Gastrocnemius medialis (tissue), 4 donors: ENCODE results near the gene RETREG2. TPM values are rescaled to one million over a fixed set of nuclear protein-coding genes. Genes with fewer than 3 reads are reported as not detected.

Source experiments
- ATAC-seq, 2 donors: fragments of 150-250 bp; one replicate each; pipeline ENCODE4 v1.9.1; 2016
- DNase-seq, 2 donors: peaks; one replicate each; pipeline ENCODE4 v3.0.0-alpha.2; 2019
- H3K27ac ChIP-seq, 4 donors: fragments of 200-600 bp; sonication (generic); 1 replicate in 1 of 4; 2 replicates in 3 of 4; pipeline ENCODE4 v1.5.1; 2016 to 2018; ENCODE audit warnings: mild to moderate bottlenecking in 2 of 4, moderate library complexity in 1 of 4
- H3K27me3 ChIP-seq, 3 donors: fragments of 200-600 bp; sonication (generic) in 2 of 3; 1 replicate in 1 of 3; 2 replicates in 2 of 3; pipeline versions ENCODE4 v1.5.1 to v1.6.0; 2016 to 2019; ENCODE audit warnings: mild to moderate bottlenecking in 1 of 3, moderate library complexity in 1 of 3
- H3K36me3 ChIP-seq, 2 donors: fragments of 200-600 bp; sonication (generic) in 1 of 2; one replicate each; pipeline ENCODE4 v1.5.1; 2017 to 2018
- H3K4me1 ChIP-seq, 2 donors: fragments of 200-600 bp; sonication (generic) in 1 of 2; one replicate each; pipeline ENCODE4 v1.5.1; 2016 to 2017; ENCODE audit warnings: mild to moderate bottlenecking in 2 of 2
- H3K4me3 ChIP-seq, 4 donors: fragments of 200-600 bp; sonication (generic) in 3 of 4; 1 replicate in 1 of 4; 2 replicates in 3 of 4; pipeline ENCODE4 v1.5.1; 2016 to 2019; ENCODE audit warnings: mild to moderate bottlenecking in 2 of 4
- H3K9me3 ChIP-seq, 3 donors: fragments of 200-600 bp; sonication (generic) in 2 of 3; 1 replicate in 1 of 3; 2 replicates in 2 of 3; pipeline ENCODE4 v1.5.1; 2016 to 2019
- POLR2A ChIP-seq, 2 donors: fragments of 450-650 bp; IDR thresholded peaks; one replicate each; pipeline ENCODE4 v1.6.1; 2017; ENCODE audit warnings: antibody characterized with exemption in 2 of 2, mild to moderate bottlenecking in 2 of 2, moderate library complexity in 2 of 2
- in situ Hi-C, 4 donors: fragments of 200-750 bp; cut with MboI; loops; one replicate each; pipeline versions ENCODE4 v1.15.0 to v1.8.0; 2017; ENCODE audit warnings: low sequenced_read_pairs in 4 of 4
- intact Hi-C: fragments of 100-400 bp; cut with DNase I; formaldehyde crosslinking; loops from one replicate; pipeline ENCODE4 v1.15.1; 2023; ENCODE audit warnings: low total_unique reads
- total RNA-seq, 4 donors: library from RNA; depleted of rRNA; stranded (reverse); fragments of >200 nt; gene quantifications; one replicate each; pipeline versions ENCODE4 v1.1.0 to v1.2.3, GENCODE V29; 2016
- TF ChIP-seq, protein P1 (sequence below), 5 experiments: fragments of 450-650 bp in 3 of 5; fragments of 200-600 bp in 2 of 5; sonication (generic) in 2 of 5; IDR thresholded peaks in 4 of 5; conservative IDR thresholded peaks in 1 of 5; 1 replicate in 4 of 5; 2 replicates in 1 of 5; pipeline ENCODE4 v1.5.1; 2016 to 2019; ENCODE audit warnings: antibody characterized with exemption in 5 of 5, mild to moderate bottlenecking in 3 of 5, moderate library complexity in 3 of 5

Gene RETREG2
- total RNA-seq, 4 donors from 2014 or later: 39.8 to 57.2 (median 44.9) TPM

GRCh38 chr2:219181531-219181930 is 3.5 kb downstream of the RETREG2 start:
- H3K36me3 ChIP-seq: peaks cover 0 to 52% of the 10 kb centered on the region in 2 donors

GRCh38 chr2:219182331-219183150 is 4.5 kb downstream of the RETREG2 start:
- H3K27ac ChIP-seq: no peak overlapping the region
- H3K9me3 ChIP-seq: no peaks in the 10 kb centered on the region
- intact Hi-C loops (no loop called here), in situ Hi-C loops (no loop called here)
- H3K4me1 ChIP-seq: peaks cover 9 to 13% of the 10 kb centered on the region in 2 donors
- ATAC-seq (no peak), DNase-seq (no peak)
- H3K4me3 ChIP-seq: no peak overlapping the region
- no peaks in the 10 kb centered on the region for H3K27me3 ChIP-seq
- peaks cover 0 to 52% of the 10 kb centered on the region in 2 donors for H3K36me3 ChIP-seq
- TF ChIP-seq POLR2A (IDR thresholded peaks at IDR 0.05): no peak
- TF ChIP-seq, protein P1, sequence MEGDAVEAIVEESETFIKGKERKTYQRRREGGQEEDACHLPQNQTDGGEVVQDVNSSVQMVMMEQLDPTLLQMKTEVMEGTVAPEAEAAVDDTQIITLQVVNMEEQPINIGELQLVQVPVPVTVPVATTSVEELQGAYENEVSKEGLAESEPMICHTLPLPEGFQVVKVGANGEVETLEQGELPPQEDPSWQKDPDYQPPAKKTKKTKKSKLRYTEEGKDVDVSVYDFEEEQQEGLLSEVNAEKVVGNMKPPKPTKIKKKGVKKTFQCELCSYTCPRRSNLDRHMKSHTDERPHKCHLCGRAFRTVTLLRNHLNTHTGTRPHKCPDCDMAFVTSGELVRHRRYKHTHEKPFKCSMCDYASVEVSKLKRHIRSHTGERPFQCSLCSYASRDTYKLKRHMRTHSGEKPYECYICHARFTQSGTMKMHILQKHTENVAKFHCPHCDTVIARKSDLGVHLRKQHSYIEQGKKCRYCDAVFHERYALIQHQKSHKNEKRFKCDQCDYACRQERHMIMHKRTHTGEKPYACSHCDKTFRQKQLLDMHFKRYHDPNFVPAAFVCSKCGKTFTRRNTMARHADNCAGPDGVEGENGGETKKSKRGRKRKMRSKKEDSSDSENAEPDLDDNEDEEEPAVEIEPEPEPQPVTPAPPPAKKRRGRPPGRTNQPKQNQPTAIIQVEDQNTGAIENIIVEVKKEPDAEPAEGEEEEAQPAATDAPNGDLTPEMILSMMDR (IDR thresholded peaks at IDR 0.05 in 4 of 5, conservative IDR thresholded peaks at IDR 0.05 in 1 of 5): no peak

More at GRCh38 chr2:219181531-219181930, 3.5 kb downstream of the RETREG2 start:
- TF ChIP-seq, protein P1 (IDR thresholded peaks at IDR 0.05 in 4 of 5, conservative IDR thresholded peaks at IDR 0.05 in 1 of 5): no peak
- TF ChIP-seq POLR2A (IDR thresholded peaks at IDR 0.05): no peak
- no peak for ATAC-seq
- H3K27ac ChIP-seq: no peak overlapping the region
- H3K4me3 ChIP-seq: no peak overlapping the region
- intact Hi-C loops (no loop called here), in situ Hi-C loops (no loop called here)
- no peaks in the 10 kb centered on the region for H3K9me3 ChIP-seq
- no peaks in the 10 kb centered on the region for H3K27me3 ChIP-seq
- no peak for DNase-seq
- peaks cover 9 to 13% of the 10 kb centered on the region in 2 donors for H3K4me1 ChIP-seq

DNA sequence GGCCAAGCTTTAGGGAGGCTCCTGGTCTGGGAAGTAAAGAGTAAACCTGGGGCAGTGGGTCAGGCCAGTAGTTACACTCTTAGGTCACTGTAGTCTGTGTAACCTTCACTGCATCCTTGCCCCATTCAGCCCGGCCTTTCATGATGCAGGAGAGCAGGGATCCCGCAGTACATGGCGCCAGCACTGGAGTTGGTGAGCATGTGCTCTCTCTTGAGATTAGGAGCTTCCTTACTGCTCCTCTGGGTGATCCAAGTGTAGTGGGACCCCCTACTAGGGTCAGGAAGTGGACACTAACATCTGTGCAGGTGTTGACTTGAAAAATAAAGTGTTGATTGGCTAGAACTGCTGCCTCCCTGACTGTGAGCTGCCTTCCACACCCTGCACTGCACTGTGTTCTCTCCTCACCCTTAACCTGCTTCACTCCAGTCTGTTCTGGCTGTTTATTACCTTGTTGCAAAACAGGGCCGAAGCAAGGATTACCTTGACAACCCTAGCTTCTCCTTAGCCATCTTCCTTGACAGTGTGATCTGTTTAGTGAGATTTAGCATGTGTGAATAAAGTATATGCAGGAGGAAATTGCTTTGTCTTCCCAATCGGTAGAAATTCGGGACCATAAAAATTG is 5.2 kb downstream of the RETREG2 start:
- TF ChIP-seq, protein P1 (IDR thresholded peaks at IDR 0.05 in 4 of 5, conservative IDR thresholded peaks at IDR 0.05 in 1 of 5): no peak
- TF ChIP-seq POLR2A (IDR thresholded peaks at IDR 0.05): no peak
- Histone ChIP-seq H3K9me3 (no peaks in the 10 kb centered on the region), H3K4me1 (peaks cover 9 to 13% of the 10 kb centered on the region in 2 donors), H3K4me3 (no peak overlapping the region), H3K27me3 (no peaks in the 10 kb centered on the region), H3K27ac (no peak overlapping the region), H3K36me3 (peaks cover 0 to 52% of the 10 kb centered on the region in 2 donors)
- DNase-seq (no peak), ATAC-seq (no peak)
- intact Hi-C loops: no loop called here
- in situ Hi-C loops: no loop called here

GRCh38 chr2:219184121-219184520 is 6.0 kb downstream of the RETREG2 start:
- ATAC-seq (no peak), DNase-seq (no peak)
- Histone ChIP-seq H3K27me3 (no peaks in the 10 kb centered on the region), H3K4me1 (peaks cover 4 to 6% of the 10 kb centered on the region in 2 donors), H3K27ac (no peak overlapping the region), H3K9me3 (no peaks in the 10 kb centered on the region), H3K36me3 (peaks cover 0 to 52% of the 10 kb centered on the region in 2 donors), H3K4me3 (no peak overlapping the region)
- intact Hi-C loops (no loop called here), in situ Hi-C loops (no loop called here)
- TF ChIP-seq, protein P1 (IDR thresholded peaks at IDR 0.05 in 4 of 5, conservative IDR thresholded peaks at IDR 0.05 in 1 of 5): no peak
- TF ChIP-seq POLR2A (IDR thresholded peaks at IDR 0.05): no peak
